Liver (tissue), 9 donors: Measurements from ENCODE around the gene ANKRD10. TPM values are rescaled to one million over a fixed set of nuclear protein-coding genes. Genes with fewer than 3 reads are reported as not detected.

ENCODE experiments used
- DNase-seq: peaks from one replicate; pipeline ENCODE4 v3.0.0-alpha.2; 2017; ENCODE audit warnings: low spot score
- H3K27ac ChIP-seq, 2 donors: one replicate each; pipeline ENCODE4 v1.7.0; 2013; ENCODE audit warnings: inconsistent platforms in 2 of 2, low read length in 2 of 2, control low read depth in 1 of 2, low read depth in 1 of 2, mild to moderate bottlenecking in 1 of 2
- H3K27me3 ChIP-seq, 4 donors: one replicate each; pipeline versions ENCODE4 v1.6.1 to v1.7.0; 2013; ENCODE audit warnings: low read length in 3 of 4, inconsistent platforms in 1 of 4, mild to moderate bottlenecking in 1 of 4, moderate library complexity in 1 of 4; ENCODE audit not compliant: control insufficient read depth in 4 of 4, insufficient read depth in 4 of 4
- H3K36me3 ChIP-seq, 4 donors: one replicate each; pipeline versions ENCODE4 v1.6.1 to v1.7.0; 2013; ENCODE audit warnings: low read length in 3 of 4, mild to moderate bottlenecking in 3 of 4, low read depth in 1 of 4, moderate library complexity in 1 of 4; ENCODE audit not compliant: control insufficient read depth in 4 of 4, insufficient read depth in 3 of 4
- H3K4me1 ChIP-seq, 4 donors: one replicate each; pipeline versions ENCODE4 v1.6.1 to v1.7.0; 2013; ENCODE audit warnings: low read length in 3 of 4, mild to moderate bottlenecking in 3 of 4, moderate library complexity in 1 of 4; ENCODE audit not compliant: control insufficient read depth in 4 of 4, insufficient read depth in 4 of 4
- H3K4me3 ChIP-seq, 3 donors: one replicate each; pipeline versions ENCODE4 v1.6.1 to v1.7.0; 2013; ENCODE audit warnings: low read length in 3 of 3, control low read depth in 1 of 3, low read depth in 1 of 3, mild to moderate bottlenecking in 1 of 3
- H3K9ac ChIP-seq, 2 donors: one replicate each; pipeline ENCODE4 v1.7.0; 2013; ENCODE audit warnings: low read length in 2 of 2, mild to moderate bottlenecking in 2 of 2, moderate library complexity in 2 of 2, control low read depth in 1 of 2, low read depth in 1 of 2
- H3K9me3 ChIP-seq, 4 donors: one replicate each; pipeline versions ENCODE4 v1.6.1 to v1.7.0; 2013; ENCODE audit warnings: low read length in 3 of 4; ENCODE audit not compliant: control insufficient read depth in 4 of 4
- ATF3 ChIP-seq: IDR thresholded peaks from 2 replicates; pipeline ENCODE4 v1.6.1; 2016; ENCODE audit warnings: antibody characterized with exemption
- CTCF ChIP-seq: fragments of 150-350 bp; IDR thresholded peaks from 2 replicates; pipeline ENCODE4 v1.5.1; 2017; ENCODE audit warnings: improper control_type of control experiment, low read depth, low read length; ENCODE audit not compliant: missing input control
- GABPA ChIP-seq, 2 donors: IDR thresholded peaks in 1 of 2; conservative IDR thresholded peaks in 1 of 2; 2 replicates each; pipeline ENCODE4 v1.6.1; 2016; ENCODE audit warnings: antibody characterized with exemption in 2 of 2, mild to moderate bottlenecking in 1 of 2, moderate library complexity in 1 of 2
- HNF4A ChIP-seq, 2 donors: conservative IDR thresholded peaks; 2 replicates each; pipeline ENCODE4 v1.6.1; 2016; ENCODE audit warnings: antibody characterized with exemption in 2 of 2, mild to moderate bottlenecking in 2 of 2
- HNF4G ChIP-seq: IDR thresholded peaks from 2 replicates; pipeline ENCODE4 v1.6.1; 2016; ENCODE audit warnings: antibody characterized with exemption
- MAX ChIP-seq: IDR thresholded peaks from 2 replicates; pipeline ENCODE4 v1.6.1; 2016; ENCODE audit warnings: antibody characterized with exemption
- NR2F2 ChIP-seq: IDR thresholded peaks from 2 replicates; pipeline ENCODE4 v1.6.1; 2016; ENCODE audit warnings: antibody characterized with exemption
- RAD21 ChIP-seq, 2 donors: IDR thresholded peaks; 2 replicates each; pipeline ENCODE4 v1.6.1; 2016; ENCODE audit warnings: antibody characterized with exemption in 2 of 2, mild to moderate bottlenecking in 2 of 2
- REST ChIP-seq: IDR thresholded peaks from 2 replicates; pipeline ENCODE4 v1.6.1; 2016; ENCODE audit warnings: antibody characterized with exemption, mild to moderate bottlenecking
- RXRA ChIP-seq, 2 donors: IDR thresholded peaks; 2 replicates each; pipeline ENCODE4 v1.6.1; 2017 to 2018; ENCODE audit warnings: antibody characterized with exemption in 2 of 2, mild to moderate bottlenecking in 1 of 2
- SP1 ChIP-seq: IDR thresholded peaks from 2 replicates; pipeline ENCODE4 v1.6.1; 2018; ENCODE audit warnings: antibody characterized with exemption, mild to moderate bottlenecking
- ZBTB33 ChIP-seq: IDR thresholded peaks from 2 replicates; pipeline ENCODE4 v1.6.1; 2016; ENCODE audit warnings: antibody characterized with exemption
- WGBS: extraction: QIAGEN DNeasy Blood & Tissue Kit; methylation state at CpG from one replicate; pipeline ENCODE4 v1.1.7; 2013; 5-methylcytosine and 5-hydroxymethylcytosine counted together
- polyA plus RNA-seq, 2 donors: library from polyadenylated mRNA; stranded (reverse) in 1 of 2; unstranded in 1 of 2; fragments of 200-250 nt in 1 of 2; fragments of >200 nt in 1 of 2; fragmentation: Nextera tagmentation in 1 of 2; extraction: Ambion mirVana in 1 of 2; gene quantifications; one replicate each; pipeline versions ENCODE4 v1.2.1 to v1.2.3, GENCODE V29; 2013 to 2015
- total RNA-seq, 2 donors: library from RNA; depleted of rRNA; stranded (reverse); fragments of >200 nt; gene quantifications; one replicate each; pipeline ENCODE4 v1.2.3, GENCODE V29; 2014
- donor health status: healthy.
- donor health status: healthy.
- donor health status: healthy.
- donor health status: healthy.
- donor health status: healthy.

The ANKRD10 gene
- total and polyA plus RNA-seq, 4 donors: 18.8 to 74.1 (median 52.9) TPM

GRCh38 chr13:110882972-110883371, 31.9 kb downstream of the ANKRD10 start:
- H3K4me3 ChIP-seq: no peak overlapping the region
- H3K36me3 ChIP-seq: peaks cover 0 to 4% (median 2%) of the 10 kb centered on the region in 4 donors
- H3K9ac ChIP-seq: no peak overlapping the region
- H3K27ac ChIP-seq: no peak overlapping the region
- TF ChIP-seq HNF4G: no peak
- no peak for TF ChIP-seq ZBTB33
- TF ChIP-seq MAX: no peak
- TF ChIP-seq NR2F2: no peak
- TF ChIP-seq RXRA (IDR thresholded peaks at IDR 0.05): no peak
- TF ChIP-seq RAD21 (IDR thresholded peaks at IDR 0.05): no peak
- no peak for TF ChIP-seq SP1
- no peak for TF ChIP-seq CTCF
- TF ChIP-seq REST: no peak
- TF ChIP-seq HNF4A (conservative IDR thresholded peaks at IDR 0.05): no peak
- no peak for DNase-seq
- 85% methylated on average over 2 of the region's 2 CpGs for WGBS
- H3K4me1 ChIP-seq: no peaks in the 10 kb centered on the region
- H3K9me3 ChIP-seq: no peaks in the 10 kb centered on the region
- H3K27me3 ChIP-seq: no peaks in the 10 kb centered on the region

GRCh38 chr13:110881839-110882627, 32.8 kb downstream of the ANKRD10 start:
- 91% methylated on average over 13 of the region's 13 CpGs for WGBS
- H3K9me3 ChIP-seq: no peaks in the 10 kb centered on the region
- peaks cover 0 to 4% (median 2%) of the 10 kb centered on the region in 4 donors for H3K36me3 ChIP-seq
- no peaks in the 10 kb centered on the region for H3K27me3 ChIP-seq
- DNase-seq: no peak
- no peaks in the 10 kb centered on the region for H3K4me1 ChIP-seq
- no peak overlapping the region for H3K9ac ChIP-seq
- H3K27ac ChIP-seq: no peak overlapping the region
- no peak overlapping the region for H3K4me3 ChIP-seq
- TF ChIP-seq HNF4G (no peak), GABPA (IDR thresholded peaks at IDR 0.05 in 1 of 2, conservative IDR thresholded peaks at IDR 0.05 in 1 of 2) (no peak), ATF3 (no peak), REST (no peak), RAD21 (IDR thresholded peaks at IDR 0.05) (no peak), ZBTB33 (no peak), MAX (no peak)
